CD14-positive monocyte (primary cell): ENCODE data around the gene TTC28. TPM values are rescaled to one million over a fixed set of nuclear protein-coding genes. Genes with fewer than 3 reads are reported as not detected.

Experiments used
- DNase-seq, 3 donors: peaks; one replicate each; pipeline ENCODE4 v3.0.0-alpha.2; 2011 to 2022
- H2AFZ ChIP-seq: 2 replicates; pipeline ENCODE4 v1.6.0; 2012; ENCODE audit warnings: mild to moderate bottlenecking, low read depth, low read length, inconsistent platforms; ENCODE audit not compliant: insufficient read depth, poor library complexity, severe bottlenecking
- H3K27ac ChIP-seq, 2 donors: 1 replicate in 1 of 2; 2 replicates in 1 of 2; pipeline ENCODE4 v1.5.1; 2012 to 2013; ENCODE audit warnings: low read length in 2 of 2, control low read depth in 1 of 2, inconsistent platforms in 1 of 2, low read depth in 1 of 2, mild to moderate bottlenecking in 1 of 2
- H3K27me3 ChIP-seq, 2 donors: one replicate each; pipeline versions ENCODE4 v1.6.0 to v1.6.1; 2011 to 2013; ENCODE audit warnings: low read length in 2 of 2; ENCODE audit not compliant: control insufficient read depth in 2 of 2, insufficient read depth in 2 of 2
- H3K36me3 ChIP-seq, 2 donors: replicated peaks in 1 of 2; 1 replicate in 1 of 2; 2 replicates in 1 of 2; pipeline versions ENCODE4 v1.5.1 to v1.6.1; 2012 to 2013; ENCODE audit warnings: low read length in 2 of 2, control low read depth in 1 of 2, inconsistent platforms in 1 of 2, mild to moderate bottlenecking in 1 of 2; ENCODE audit not compliant: insufficient read depth in 2 of 2, control insufficient read depth in 1 of 2
- H3K4me1 ChIP-seq, 2 donors: 1 replicate in 1 of 2; 2 replicates in 1 of 2; pipeline versions ENCODE4 v1.5.1 to v1.6.1; 2012 to 2013; ENCODE audit warnings: low read length in 2 of 2, control low read depth in 1 of 2, inconsistent platforms in 1 of 2, mild to moderate bottlenecking in 1 of 2, moderate library complexity in 1 of 2; ENCODE audit not compliant: insufficient read depth in 2 of 2, control insufficient read depth in 1 of 2
- H3K4me2 ChIP-seq: replicated peaks from 2 replicates; pipeline ENCODE3; 2012; ENCODE audit warnings: low read length, moderate library complexity, mild to moderate bottlenecking; ENCODE audit not compliant: poor library complexity, severe bottlenecking; ENCODE audit errors: extremely low read depth
- H3K4me3 ChIP-seq, 3 experiments: fragments of 200-600 bp in 1 of 3; sonication (generic) in 1 of 3; replicated peaks in 1 of 3; 1 replicate in 2 of 3; 2 replicates in 1 of 3; pipeline ENCODE4 v1.5.1; 2011 to 2013; ENCODE audit warnings: low read length in 3 of 3, mild to moderate bottlenecking in 3 of 3, control low read depth in 2 of 3, low read depth in 2 of 3, inconsistent platforms in 1 of 3, moderate library complexity in 1 of 3
- H3K79me2 ChIP-seq: 2 replicates; pipeline ENCODE4 v1.6.0; 2012; ENCODE audit warnings: mild to moderate bottlenecking, control low read depth, inconsistent platforms, low read length, moderate library complexity; ENCODE audit not compliant: insufficient read depth
- H3K9ac ChIP-seq: 2 replicates; pipeline ENCODE4 v1.6.0; 2017; ENCODE audit warnings: low read length, mild to moderate bottlenecking; ENCODE audit not compliant: insufficient read depth, poor library complexity, severe bottlenecking
- H3K9me3 ChIP-seq, 2 donors: replicated peaks in 1 of 2; 1 replicate in 1 of 2; 2 replicates in 1 of 2; pipeline versions ENCODE4 v1.5.1 to v1.6.1; 2012 to 2013; ENCODE audit warnings: low read length in 2 of 2, control low read depth in 1 of 2; ENCODE audit not compliant: control insufficient read depth in 1 of 2, insufficient read depth in 1 of 2
- H4K20me1 ChIP-seq: 2 replicates; pipeline ENCODE4 v1.6.0; 2012; ENCODE audit warnings: mild to moderate bottlenecking, low read length, control low read depth, moderate library complexity; ENCODE audit not compliant: insufficient read depth
- H3K27ac Mint-ChIP-seq, 7 donors: one replicate each; pipeline ENCODE4 v1.8.0; 2020; ENCODE audit warnings: mild to moderate bottlenecking in 7 of 7, mixed read lengths in 7 of 7, moderate library complexity in 6 of 7, inconsistent platforms in 2 of 7
- H3K27me3 Mint-ChIP-seq, 3 donors: one replicate each; pipeline ENCODE4 v1.8.0; 2021 to 2022; ENCODE audit warnings: low read depth in 3 of 3, mild to moderate bottlenecking in 3 of 3, mixed read lengths in 3 of 3, moderate library complexity in 3 of 3, inconsistent platforms in 1 of 3
- H3K36me3 Mint-ChIP-seq, 2 donors: one replicate each; pipeline ENCODE4 v1.8.0; 2020; ENCODE audit warnings: mixed read lengths in 2 of 2, inconsistent platforms in 1 of 2, mild to moderate bottlenecking in 1 of 2
- H3K4me1 Mint-ChIP-seq: one replicate; pipeline ENCODE4 v1.8.0; 2020; ENCODE audit warnings: mild to moderate bottlenecking, mixed read lengths
- H3K4me3 Mint-ChIP-seq, 2 donors: one replicate each; pipeline ENCODE4 v1.8.0; 2020; ENCODE audit warnings: mild to moderate bottlenecking in 2 of 2, mixed read lengths in 2 of 2, moderate library complexity in 1 of 2
- H3K9me3 Mint-ChIP-seq, 7 donors: one replicate each; pipeline ENCODE4 v1.8.0; 2020 to 2022; ENCODE audit warnings: mixed read lengths in 7 of 7, mild to moderate bottlenecking in 6 of 7, moderate library complexity in 6 of 7, inconsistent platforms in 2 of 7
- CTCF ChIP-seq: fragments of 200-600 bp; IDR thresholded peaks from one replicate; pipeline ENCODE4 v1.8.0; 2022; ENCODE audit warnings: antibody characterized with exemption, mild to moderate bottlenecking
- WGBS: methylation state at CpG from one replicate; pipeline ENCODE4 v1.1.5; 2013; ENCODE audit warnings: missing lambda C conversion rate; ENCODE audit not compliant: insufficient coverage; 5-methylcytosine and 5-hydroxymethylcytosine counted together
- intact Hi-C, 2 donors: fragments of 100-400 bp; cut with micrococcal nuclease; formaldehyde crosslinking; loops; one replicate each; pipeline versions ENCODE4 v1.15.0 to v1.15.1; 2023
- polyA plus RNA-seq, 3 donors: library from polyadenylated mRNA; depleted of rRNA in 1 of 3; unstranded in 2 of 3; stranded (reverse) in 1 of 3; fragments of 300-500 nt in 2 of 3; fragments of >200 nt in 1 of 3; fragmentation: Illumina TruSeq in 2 of 3; gene quantifications; 1 replicate in 2 of 3; 2 replicates in 1 of 3; pipeline ENCODE4 v1.2.3, GENCODE V29; 2012 to 2021

TTC28 gene
- polyA plus RNA-seq, 3 donors = 0.24 to 0.61 TPM; not detected in 1

- no peak overlapping the region for H3K4me3 ChIP-seq
- H3K4me2 ChIP-seq = no peak overlapping the region
- no peaks in the 10 kb centered on the region for H3K27me3 ChIP-seq
- no peaks in the 10 kb centered on the region for H3K36me3 ChIP-seq
- H3K27ac ChIP-seq = no peak overlapping the region
- peaks cover 5 to 10% of the 10 kb centered on the region in 2 donors for H3K4me1 ChIP-seq
- TF ChIP-seq CTCF = peak; percentile 29
- no peaks in the 10 kb centered on the region for H3K9me3 ChIP-seq
- Mint-ChIP-seq H3K27ac (peak overlapping the region in 1 of 7 donors; percentile 62), H3K9me3 (peaks cover 0 to 3% (median 0%) of the 10 kb centered on the region in 7 donors), H3K36me3 (no peaks in the 10 kb centered on the region), H3K27me3 (peaks cover 0 to 1% (median 0%) of the 10 kb centered on the region in 3 donors), H3K4me1 (peaks cover 14% of the 10 kb centered on the region), H3K4me3 (no peak overlapping the region)
- H2AFZ ChIP-seq = no peak overlapping the region
- H4K20me1 ChIP-seq = no peaks in the 10 kb centered on the region
- H3K9ac ChIP-seq = no peak overlapping the region
- intact Hi-C loops = no loop called here
- WGBS = 64% methylated on average over 12 of the region's 12 CpGs
- DNase-seq = no peak
- no peaks in the 10 kb centered on the region for H3K79me2 ChIP-seq
Observed at GRCh38 chr22:27990879-27991278, 688.8 kb downstream of the TTC28 start.

GRCh38 chr22:27990451-27990840, 689.2 kb downstream of the TTC28 start:
- peaks cover 0 to 1% (median 0%) of the 10 kb centered on the region in 3 donors for H3K27me3 Mint-ChIP-seq
- Histone ChIP-seq H3K4me3 (no peak overlapping the region), H2AFZ (no peak overlapping the region), H3K36me3 (no peaks in the 10 kb centered on the region), H3K9me3 (no peaks in the 10 kb centered on the region), H3K27ac (no peak overlapping the region), H4K20me1 (no peaks in the 10 kb centered on the region), H3K9ac (no peak overlapping the region), H3K4me1 (peaks cover 5 to 10% of the 10 kb centered on the region in 2 donors), H3K4me2 (no peak overlapping the region), H3K79me2 (no peaks in the 10 kb centered on the region), H3K27me3 (no peaks in the 10 kb centered on the region)
- no peak overlapping the region for H3K4me3 Mint-ChIP-seq
- intact Hi-C loops = no loop called here
- peaks cover 14% of the 10 kb centered on the region for H3K4me1 Mint-ChIP-seq
- DNase-seq = no peak
- H3K36me3 Mint-ChIP-seq = no peaks in the 10 kb centered on the region
- H3K9me3 Mint-ChIP-seq = peaks cover 0 to 3% (median 0%) of the 10 kb centered on the region in 7 donors
- TF ChIP-seq CTCF = no peak
- WGBS = 100% methylated on average over 4 of the region's 15 CpGs
- H3K27ac Mint-ChIP-seq = peak overlapping the region in 1 of 7 donors; percentile 62
